HepG2 (cell line): Measurements from ENCODE around the gene FN1. TPM values are rescaled to one million over a fixed set of nuclear protein-coding genes. Genes with fewer than 3 reads are reported as not detected.

ENCODE experiments used
- ATM ChIP-seq: fragments of 450-650 bp; IDR thresholded peaks from 2 replicates; pipeline ENCODE4 v1.7.1; 2017; ENCODE audit warnings: mild to moderate bottlenecking, borderline replicate concordance
- CSRNP1 ChIP-seq: sonication (generic); formaldehyde crosslinking; IDR thresholded peaks from 2 replicates; pipeline ENCODE4 v1.8.1; 2023; ENCODE audit warnings: mild to moderate bottlenecking, missing genetic modification reagents
- ELF3 ChIP-seq: IDR thresholded peaks from 2 replicates; pipeline ENCODE4 v1.6.1; 2016; ENCODE audit warnings: missing genetic modification reagents, missing compliant biosample characterization
- EP300 ChIP-seq, 3 experiments: sonication (generic) in 1 of 3; formaldehyde crosslinking in 1 of 3; IDR thresholded peaks; 2 replicates each; pipeline versions ENCODE4 v1.5.1 to v1.6.1; 2011 to 2020; ENCODE audit warnings: low read depth in 2 of 3, low read length in 2 of 3, borderline replicate concordance in 1 of 3, improper control_type of control experiment in 1 of 3, mild to moderate bottlenecking in 1 of 3, missing genetic modification reagents in 1 of 3, moderate library complexity in 1 of 3
- JDP2 ChIP-seq: sonication (generic); formaldehyde crosslinking; IDR thresholded peaks from 2 replicates; pipeline ENCODE4 v1.8.1; 2022; ENCODE audit warnings: missing genetic modification reagents, borderline replicate concordance
- KAT2B ChIP-seq: fragments of 150-350 bp; IDR thresholded peaks from 2 replicates; pipeline ENCODE4 v1.6.1; 2014; ENCODE audit warnings: low read depth, low read length, borderline replicate concordance
- MIER2 ChIP-seq: IDR thresholded peaks from 2 replicates; pipeline ENCODE4 v1.6.1; 2016; ENCODE audit warnings: missing biosample characterization, missing genetic modification reagents
- PAXIP1 ChIP-seq: sonication (generic); formaldehyde crosslinking; conservative IDR thresholded peaks from 2 replicates; pipeline ENCODE4 v1.4.0; 2020; ENCODE audit warnings: mild to moderate bottlenecking, missing genetic modification reagents, moderate library complexity
- TSC22D2 ChIP-seq: sonication (generic); formaldehyde crosslinking; IDR thresholded peaks from 2 replicates; pipeline ENCODE4 v1.5.1; 2020; ENCODE audit warnings: missing genetic modification reagents, mild to moderate bottlenecking, borderline replicate concordance
- ZBTB3 ChIP-seq: sonication (generic); formaldehyde crosslinking; IDR thresholded peaks from 2 replicates; pipeline ENCODE4 v1.4.0; 2020; ENCODE audit warnings: low read depth, mild to moderate bottlenecking, moderate library complexity, missing genetic modification reagents, borderline replicate concordance
- ZNF142 ChIP-seq: sonication (generic); formaldehyde crosslinking; IDR thresholded peaks from 2 replicates; pipeline ENCODE4 v1.4.0; 2020; ENCODE audit warnings: missing genetic modification reagents
- ZNF281 ChIP-seq: sonication (generic); formaldehyde crosslinking; IDR thresholded peaks from 2 replicates; pipeline ENCODE4 v1.4.0; 2020; ENCODE audit warnings: missing genetic modification reagents, borderline replicate concordance
- ZNF510 ChIP-seq: sonication (generic); formaldehyde crosslinking; IDR thresholded peaks from 2 replicates; pipeline ENCODE4 v1.4.0; 2020; ENCODE audit warnings: low read depth, mild to moderate bottlenecking, missing genetic modification reagents
- ZNF841 ChIP-seq: sonication (generic); formaldehyde crosslinking; IDR thresholded peaks from 2 replicates; pipeline ENCODE4 v1.8.1; 2023; ENCODE audit warnings: missing genetic modification reagents, borderline replicate concordance
- polyA plus RNA-seq, 8 experiments: library from polyadenylated mRNA; depleted of rRNA in 3 of 8; stranded (reverse) in 7 of 8; unstranded in 1 of 8; fragments of >200 nt; fragmentation: Illumina TruSeq in 4 of 8; extraction: Trizol in 4 of 8; gene quantifications; 2 replicates each; pipeline versions ENCODE4 v1.2.1 to v1.2.3, GENCODE V29; 2011 to 2016; ENCODE audit warnings: low read depth in 4 of 8, missing spikeins in 1 of 8, mixed read lengths in 1 of 8; ENCODE audit not compliant: insufficient read depth in 1 of 8
- total RNA-seq, 5 experiments: library from RNA; depleted of rRNA; stranded (reverse); fragments of >200 nt; fragmentation: Illumina TruSeq; extraction: Trizol; gene quantifications; 2 replicates each; pipeline ENCODE4 v1.2.3, GENCODE V29; 2016; ENCODE audit warnings: low read depth in 1 of 5

The FN1 gene
- total and polyA plus RNA-seq, 2 of the 13 experiments (the other 11 are each of a cell fraction or from before 2014, with no cell fraction given) = 1,847 to 6,471 TPM

GRCh38 chr2:215420471-215420935 is 15.4 kb downstream of the FN1 start (continued):
- TF ChIP-seq ZBTB3 = no peak
- TF ChIP-seq KAT2B = no peak
- TF ChIP-seq ELF3 (CRISPR knock-in tag) = peak; percentile 41; the same call in 1 of the 2 replicates
- TF ChIP-seq MIER2 (CRISPR knock-in tag) = peak; percentile 57; the same call in 1 of the 2 replicates
- TF ChIP-seq TSC22D2 (CRISPR knock-in tag) = peak; percentile 74; the same call in 1 of the 2 replicates
- peak in 1 of 2 experiments; percentile 85; a peak in 2 of 4 replicates for TF ChIP-seq EP300 (IDR thresholded peaks at IDR 0.05; ENCODE audit: low read depth in 2 of 2, low read length in 2 of 2)
- TF ChIP-seq EP300 (CRISPR knock-in tag; IDR thresholded peaks at IDR 0.05; ENCODE audit: borderline replicate concordance) = peak; percentile 86
- no peak for TF ChIP-seq ZNF142 (CRISPR knock-in tag)
- peak; percentile 67 for TF ChIP-seq PAXIP1
- TF ChIP-seq ZNF841 (CRISPR knock-in tag) = no peak
- TF ChIP-seq JDP2 = no peak
- no peak for TF ChIP-seq ZNF510 (CRISPR knock-in tag)
- no peak for TF ChIP-seq ATM
- TF ChIP-seq CSRNP1 (CRISPR knock-in tag) = no peak
- TF ChIP-seq ZNF281 = peak; percentile 41; the same call in 1 of the 2 replicates
